ENCODE results near the gene SRA1. TPM values are rescaled to one million over a fixed set of nuclear protein-coding genes. Genes with fewer than 3 reads are reported as not detected.

The SRA1 gene
- total RNA-seq, 2 donors from 2014 or later: 24.6 to 27.9 TPM

DNA sequence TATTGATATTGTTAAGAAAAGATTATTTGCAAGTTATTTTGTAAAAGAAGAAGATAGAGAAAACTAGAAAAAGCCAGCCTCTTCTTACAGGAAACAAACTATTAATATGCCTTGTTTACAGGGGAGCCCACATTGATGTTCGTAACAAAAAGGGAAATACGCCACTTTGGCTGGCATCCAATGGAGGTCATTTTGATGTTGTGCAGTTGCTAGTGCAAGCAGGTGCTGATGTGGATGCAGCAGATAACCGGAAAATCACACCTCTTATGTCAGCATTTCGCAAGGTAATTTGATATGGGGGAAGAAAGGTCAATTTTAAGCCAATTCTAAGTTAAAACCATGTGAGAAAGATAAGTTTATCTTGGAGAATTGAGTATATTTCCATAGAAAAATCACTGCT lies 47.4 kb downstream of the SRA1 start:
- TF ChIP-seq, protein P1, sequence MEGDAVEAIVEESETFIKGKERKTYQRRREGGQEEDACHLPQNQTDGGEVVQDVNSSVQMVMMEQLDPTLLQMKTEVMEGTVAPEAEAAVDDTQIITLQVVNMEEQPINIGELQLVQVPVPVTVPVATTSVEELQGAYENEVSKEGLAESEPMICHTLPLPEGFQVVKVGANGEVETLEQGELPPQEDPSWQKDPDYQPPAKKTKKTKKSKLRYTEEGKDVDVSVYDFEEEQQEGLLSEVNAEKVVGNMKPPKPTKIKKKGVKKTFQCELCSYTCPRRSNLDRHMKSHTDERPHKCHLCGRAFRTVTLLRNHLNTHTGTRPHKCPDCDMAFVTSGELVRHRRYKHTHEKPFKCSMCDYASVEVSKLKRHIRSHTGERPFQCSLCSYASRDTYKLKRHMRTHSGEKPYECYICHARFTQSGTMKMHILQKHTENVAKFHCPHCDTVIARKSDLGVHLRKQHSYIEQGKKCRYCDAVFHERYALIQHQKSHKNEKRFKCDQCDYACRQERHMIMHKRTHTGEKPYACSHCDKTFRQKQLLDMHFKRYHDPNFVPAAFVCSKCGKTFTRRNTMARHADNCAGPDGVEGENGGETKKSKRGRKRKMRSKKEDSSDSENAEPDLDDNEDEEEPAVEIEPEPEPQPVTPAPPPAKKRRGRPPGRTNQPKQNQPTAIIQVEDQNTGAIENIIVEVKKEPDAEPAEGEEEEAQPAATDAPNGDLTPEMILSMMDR (IDR thresholded peaks at IDR 0.05): no peak

DNA sequence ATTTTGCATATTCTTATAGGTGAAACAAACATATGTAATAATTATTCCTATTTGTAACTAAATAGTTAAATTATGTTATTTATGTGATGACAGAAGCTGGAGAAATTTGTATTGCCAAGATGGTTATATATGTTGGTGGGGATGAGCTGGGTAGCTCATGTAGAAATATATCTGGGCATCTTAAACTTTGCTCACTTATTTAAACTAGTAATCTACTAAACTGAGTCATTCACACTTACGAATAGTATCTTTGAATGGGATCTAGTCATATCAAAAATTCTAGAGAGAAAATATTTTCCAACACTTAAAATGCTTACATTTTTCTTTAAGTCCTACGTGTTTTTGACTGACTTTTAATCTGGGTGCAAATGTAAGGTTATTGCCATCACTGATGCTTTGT lies 54.4 kb downstream of the SRA1 start:
- Histone ChIP-seq H3K27me3 (no peaks in the 10 kb centered on the region), H3K36me3 (peaks cover 33% of the 10 kb centered on the region), H3K9me3 (no peaks in the 10 kb centered on the region), H3K27ac (no peak overlapping the region), H3K4me3 (no peak overlapping the region), H3K4me1 (no peaks in the 10 kb centered on the region)
- TF ChIP-seq, protein P1 (IDR thresholded peaks at IDR 0.05): no peak
- no peak for DNase-seq (ENCODE audit: low spot score)

More for the DNA sequence above, 47.4 kb downstream of the SRA1 start:
- H3K4me1 ChIP-seq: no peaks in the 10 kb centered on the region
- peaks cover 85% of the 10 kb centered on the region for H3K36me3 ChIP-seq
- no peak overlapping the region for H3K27ac ChIP-seq
- H3K27me3 ChIP-seq: no peaks in the 10 kb centered on the region
- DNase-seq (ENCODE audit: low spot score): no peak
- no peaks in the 10 kb centered on the region for H3K9me3 ChIP-seq
- H3K4me3 ChIP-seq: no peak overlapping the region

Small RNA genes lying within 50 kb of the gene (microRNA-seq; reads per million reads assigned to microRNA genes)
- 0 reads per million in 2 donors for gene MIR6831 (ENCODE audit: borderline number of aligned reads in 2 of 2, borderline replicate concordance in 1 of 2)

Other genes with a start within 250 kb of the SRA1 start
- 10 to 100 TPM; 32.2 to 60.7 TPM for gene HBEGF, start 210.9 kb downstream of the SRA1 start, total RNA-seq
- gene SLC4A9, start 197.3 kb downstream of the SRA1 start, total RNA-seq: not detected
- 10 to 100 TPM; 50.4 to 58.6 TPM for gene ANKHD1, start 155.6 kb downstream of the SRA1 start, total RNA-seq
- gene EIF4EBP3, start 9.8 kb downstream of the SRA1 start, total RNA-seq: 10 to 100 TPM; 12.8 to 16.8 TPM
- 1 to 10 TPM; 7.4 to 8.3 TPM for gene APBB3, start 7.1 kb upstream of the SRA1 start, total RNA-seq
- 10 to 100 TPM; 47.4 to 63.9 TPM for gene SLC35A4, start 7.4 kb upstream of the SRA1 start, total RNA-seq
- gene CD14, start 75.7 kb upstream of the SRA1 start, total RNA-seq: 10 to 100 TPM; 25.0 to 74.1 TPM
- 10 to 100 TPM; 10.6 to 26.0 TPM for gene TMCO6, start 82.0 kb upstream of the SRA1 start, total RNA-seq
- gene NDUFA2, start 90.2 kb upstream of the SRA1 start, total RNA-seq: 10 to 100 TPM; 79.1 to 81.5 TPM
- gene IK, start 90.4 kb upstream of the SRA1 start, total RNA-seq: 100 to 1,000 TPM in 1 of 2 donors, 10 to 100 TPM in 1; 75.1 to 106 TPM
- gene WDR55, start 107.4 kb upstream of the SRA1 start, total RNA-seq: 10 to 100 TPM in 1 of 2 donors, 1 to 10 TPM in 1; 8.3 to 12.4 TPM
- under 1 TPM in 1 of 2 donors, not detected in 1; 0.51 TPM for gene DND1, start 116.1 kb upstream of the SRA1 start, total RNA-seq
- gene HARS1, start 133.9 kb upstream of the SRA1 start, total RNA-seq: 10 to 100 TPM; 33.9 to 45.6 TPM
- gene HARS2, start 134.0 kb upstream of the SRA1 start, total RNA-seq: 10 to 100 TPM; 14.5 to 16.2 TPM
- gene ZMAT2, start 143.0 kb upstream of the SRA1 start, total RNA-seq: 10 to 100 TPM; 21.2 to 33.7 TPM
- not detected for gene PCDHA1, start 228.7 kb upstream of the SRA1 start, total RNA-seq
- under 1 TPM; 0.07 to 0.20 TPM for gene PCDHA2, start 237.4 kb upstream of the SRA1 start, total RNA-seq
- under 1 TPM; 0.43 to 0.48 TPM for gene PCDHA3, start 243.6 kb upstream of the SRA1 start, total RNA-seq
- gene PCDHA4, start 249.6 kb upstream of the SRA1 start, total RNA-seq: under 1 TPM; 0.43 to 0.63 TPM